HG03095 (cell line): ENCODE results near the gene SPATC1L.
"Not testable (repeated sequence)": the region's sequence is repeated elsewhere in the genome, so short reads cannot be mapped to it uniquely, and the experiment has no call there.

Source experiments
- ATAC-seq: cut with Tn5 transposase; IDR thresholded peaks from one replicate; pipeline ENCODE4 v1.9.1; 2021; ENCODE audit warnings: moderate library complexity; ENCODE audit not compliant: unreplicated experiment

The SPATC1L gene

DNA sequence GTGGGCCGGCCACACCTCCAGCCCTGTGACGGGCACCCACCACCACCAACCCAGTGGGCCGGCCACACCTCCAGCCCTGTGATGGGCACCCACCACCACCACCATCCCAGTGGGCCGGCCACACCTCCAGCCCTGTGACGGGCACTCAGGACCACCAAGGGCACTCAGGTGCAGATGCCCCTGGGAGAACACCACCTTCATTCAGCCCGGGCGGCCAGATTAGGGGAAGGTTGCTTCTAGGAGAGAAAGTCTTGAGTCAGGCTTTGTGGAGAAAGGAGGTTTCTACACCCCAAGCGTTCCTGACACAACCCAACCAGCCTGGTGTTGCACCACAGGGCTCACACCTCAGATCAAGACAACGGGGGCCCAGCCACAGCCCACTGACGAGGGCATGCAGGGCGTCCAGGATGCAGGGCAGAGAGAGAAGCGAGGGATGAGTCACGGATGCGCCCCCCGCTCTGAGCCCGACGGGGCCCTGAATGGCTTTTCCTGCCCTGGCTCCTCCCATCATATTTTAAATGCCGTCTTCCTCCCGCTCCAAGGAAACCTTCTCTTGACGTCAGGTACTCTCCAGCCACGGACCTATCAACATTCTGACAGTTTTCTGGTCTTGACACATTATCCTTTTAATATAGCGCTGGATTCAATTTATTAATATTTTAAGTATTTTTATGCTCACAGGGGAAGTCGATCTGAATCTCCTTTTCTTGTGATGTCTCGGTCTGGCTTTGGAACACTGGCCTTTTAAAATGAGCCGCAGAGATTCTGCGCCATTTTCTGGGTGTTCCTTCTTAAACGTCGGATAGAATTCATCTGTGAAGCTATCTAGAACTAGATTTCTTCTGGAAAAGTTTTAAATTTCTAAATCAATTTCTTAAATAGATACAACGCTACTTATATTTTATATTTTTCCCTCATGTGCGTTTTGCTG is 631 bp upstream of the SPATC1L start:
- peak; percentile 50 for ATAC-seq

DNA sequence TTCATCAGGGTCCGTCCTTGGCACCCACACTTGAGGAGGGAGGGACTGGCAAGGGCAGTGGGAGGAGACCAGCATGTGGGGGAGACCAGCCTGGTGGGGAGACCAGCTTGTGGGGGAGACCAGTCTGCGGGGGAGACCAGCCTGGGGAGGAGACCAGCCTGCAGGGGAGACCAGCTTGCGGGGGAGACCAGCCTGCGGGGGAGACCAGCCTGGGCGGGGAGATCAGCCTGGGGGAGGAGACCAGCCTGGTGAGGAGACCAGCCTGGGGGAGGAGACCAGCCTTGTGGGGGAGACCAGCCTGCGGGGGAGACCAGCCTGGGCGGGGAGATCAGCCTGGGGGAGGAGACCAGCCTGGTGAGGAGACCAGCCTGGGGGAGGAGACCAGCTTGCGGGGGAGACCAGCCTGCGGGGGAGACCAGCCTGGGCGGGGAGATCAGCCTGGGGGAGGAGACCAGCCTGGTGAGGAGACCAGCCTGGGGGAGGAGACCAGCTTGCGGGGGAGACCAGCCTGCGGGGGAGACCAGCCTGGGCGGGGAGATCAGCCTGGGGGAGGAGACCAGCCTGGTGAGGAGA is 836 bp downstream of the SPATC1L start:
- not testable (repeated sequence) for ATAC-seq

DNA sequence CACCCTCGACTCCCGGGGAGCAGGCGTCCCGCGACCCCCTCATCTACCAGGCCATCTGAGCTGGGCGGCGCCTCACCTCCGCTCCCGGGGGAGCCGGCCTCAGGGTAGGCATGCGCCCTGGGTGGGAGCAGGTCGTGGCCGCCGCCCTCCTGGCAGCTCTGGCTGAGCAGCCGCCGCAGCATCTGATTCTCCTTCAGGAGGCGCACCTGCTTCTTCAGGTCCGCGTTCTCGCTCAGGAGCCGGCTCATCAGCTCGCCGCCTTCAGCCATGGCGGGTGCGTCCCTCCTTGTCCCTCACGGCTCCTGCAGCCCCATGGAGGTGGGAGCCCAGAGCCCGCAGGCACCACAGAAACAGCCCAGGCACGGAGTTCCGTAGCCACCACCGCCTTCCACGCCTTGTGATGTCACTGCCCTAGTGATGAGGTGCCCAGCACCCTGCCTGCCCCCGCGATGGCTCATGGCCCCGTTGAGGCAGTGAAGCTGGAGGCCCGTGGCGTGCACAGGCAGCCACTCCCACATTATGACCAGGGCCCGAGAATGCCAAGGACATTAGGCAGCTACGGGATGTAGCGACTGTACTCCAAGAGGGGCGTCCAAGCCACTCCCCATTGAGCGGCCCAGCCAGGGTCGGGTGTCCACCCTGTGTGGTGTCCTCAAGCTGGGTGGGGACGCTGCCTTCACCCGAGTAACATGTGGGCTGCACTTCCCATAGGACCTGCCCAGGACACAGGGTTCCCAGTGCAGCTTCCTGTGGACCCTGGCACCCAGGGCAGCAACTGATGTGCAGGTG is 1.5 kb downstream of the SPATC1L start:
- no peak for ATAC-seq

DNA sequence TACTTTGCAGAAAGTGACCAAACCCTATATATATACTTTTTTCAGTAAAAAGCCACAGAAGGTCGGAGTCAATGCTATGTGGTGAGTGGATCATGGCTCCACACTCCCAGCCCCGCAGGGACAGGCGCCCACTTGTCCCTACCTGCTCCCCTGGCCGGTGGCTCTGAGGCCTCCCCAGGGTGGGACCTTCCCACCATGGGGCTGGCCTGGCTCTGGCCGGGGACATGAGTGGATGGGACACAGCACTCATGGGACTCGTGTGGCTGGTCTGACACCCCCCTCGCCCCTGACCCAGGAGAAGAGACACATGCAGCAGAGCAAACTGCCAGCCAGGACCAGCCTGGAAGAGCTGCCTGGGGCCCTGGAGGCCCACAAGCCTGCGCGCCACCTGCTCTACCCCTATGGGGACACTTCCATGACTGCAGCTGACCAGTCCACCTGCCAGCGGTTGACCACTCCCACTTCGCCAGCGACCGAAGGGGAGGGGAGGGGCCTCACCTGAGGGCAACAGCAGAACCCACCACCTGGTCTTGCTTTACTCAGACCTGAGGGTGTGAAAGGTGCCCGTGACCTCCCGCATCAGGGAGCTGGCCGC is 2.2 kb downstream of the SPATC1L start:
- ATAC-seq: no peak

DNA sequence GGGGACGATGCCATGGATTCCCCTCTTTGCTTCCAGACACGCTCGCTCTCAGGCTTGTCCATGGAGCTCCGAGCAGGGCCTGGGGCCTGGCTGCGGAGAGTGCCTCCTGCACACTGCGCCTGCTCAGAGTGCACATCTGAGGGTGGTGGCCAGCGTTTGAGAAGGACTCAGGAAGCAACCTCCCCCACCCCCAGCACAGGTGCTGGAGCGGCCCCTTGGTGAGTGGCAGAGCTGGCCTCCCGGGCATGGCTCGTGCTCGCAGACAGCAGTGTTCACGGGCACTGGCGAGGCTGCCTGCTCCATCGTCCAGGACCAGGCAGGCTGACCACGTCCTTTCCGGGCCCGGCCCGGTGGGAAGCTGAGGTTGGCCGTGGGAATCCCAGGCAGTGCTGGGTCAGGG is 2.8 kb downstream of the SPATC1L start:
- no peak for ATAC-seq

DNA sequence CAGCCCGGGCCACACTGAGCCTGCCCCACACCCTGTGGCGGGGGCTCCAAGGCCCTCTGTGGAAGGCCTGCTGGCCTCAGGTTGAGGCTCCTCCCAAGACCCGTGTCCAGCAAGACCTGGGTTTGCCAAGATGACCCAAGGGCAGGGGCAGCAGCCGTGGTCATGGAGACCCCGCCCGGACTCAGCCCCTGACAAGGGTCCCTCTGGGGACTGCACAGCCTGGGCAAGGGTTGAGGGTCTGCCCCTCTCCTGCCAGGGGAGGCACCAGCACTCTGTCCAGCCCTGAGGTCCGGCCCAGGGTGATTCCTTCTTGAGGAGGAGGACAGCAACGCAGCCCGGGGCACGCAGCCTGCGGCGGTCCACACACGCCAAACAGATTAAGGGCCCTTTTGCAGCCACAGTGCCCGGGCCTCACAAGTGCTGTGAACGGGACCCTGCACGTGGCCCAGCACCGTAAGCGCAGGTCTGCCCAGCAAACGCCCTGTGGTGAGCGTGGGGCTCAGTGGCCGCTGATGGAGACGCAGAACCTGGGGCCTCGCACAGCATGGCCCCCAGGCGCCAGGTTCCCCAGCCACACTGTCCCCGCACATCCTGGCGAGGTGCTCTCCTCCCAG is 3.4 kb downstream of the SPATC1L start:
- ATAC-seq: no peak

DNA sequence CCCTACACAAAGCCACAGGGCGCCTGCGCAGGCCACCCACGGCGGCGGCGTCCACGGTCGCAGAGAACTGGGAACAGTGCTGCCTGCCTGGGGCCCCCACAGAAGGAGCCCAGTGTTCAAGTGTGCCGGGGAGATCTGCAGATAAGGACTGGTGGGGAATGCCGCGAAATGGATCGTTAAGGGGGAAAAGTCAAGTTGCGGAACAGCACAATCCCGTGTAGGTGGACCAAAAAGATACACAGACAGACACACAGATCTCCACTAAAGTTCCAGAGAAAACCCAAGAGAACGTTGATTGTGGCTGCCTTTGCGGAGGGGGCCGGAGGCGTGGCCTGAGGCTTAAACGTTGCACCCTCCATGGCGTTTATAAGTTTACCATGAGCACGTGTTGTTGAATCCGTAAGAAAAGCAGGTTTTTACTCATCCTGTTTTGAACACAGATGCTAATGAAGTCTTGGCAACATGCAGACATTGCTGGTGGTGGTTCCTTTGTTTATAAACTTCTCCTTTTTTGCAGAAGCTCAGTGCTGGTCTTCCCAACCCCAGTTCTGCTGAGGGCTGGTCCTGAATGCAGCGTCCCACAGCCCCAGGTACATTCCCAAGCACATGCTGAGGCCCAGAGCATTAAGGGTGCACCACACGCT is 4.1 kb downstream of the SPATC1L start:
- no peak for ATAC-seq

DNA sequence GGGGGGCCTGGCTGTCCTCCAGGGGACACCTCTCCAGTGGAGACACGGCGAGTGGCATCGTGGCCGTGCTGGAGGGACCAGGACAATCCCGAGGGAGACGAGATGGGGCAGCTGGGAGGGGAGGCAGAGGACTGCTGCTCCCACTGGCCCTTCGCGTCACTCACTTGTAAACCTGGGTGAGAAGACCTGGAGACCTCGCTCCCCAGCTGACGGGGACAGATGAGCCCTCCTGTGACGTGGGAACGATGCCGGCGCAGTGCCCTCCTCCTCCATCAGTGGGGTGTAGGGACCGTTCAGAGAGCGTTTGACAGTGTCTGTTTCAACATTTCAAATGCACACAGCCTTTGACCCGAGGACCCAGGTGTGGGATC is 4.6 kb downstream of the SPATC1L start:
- ATAC-seq: no peak

DNA sequence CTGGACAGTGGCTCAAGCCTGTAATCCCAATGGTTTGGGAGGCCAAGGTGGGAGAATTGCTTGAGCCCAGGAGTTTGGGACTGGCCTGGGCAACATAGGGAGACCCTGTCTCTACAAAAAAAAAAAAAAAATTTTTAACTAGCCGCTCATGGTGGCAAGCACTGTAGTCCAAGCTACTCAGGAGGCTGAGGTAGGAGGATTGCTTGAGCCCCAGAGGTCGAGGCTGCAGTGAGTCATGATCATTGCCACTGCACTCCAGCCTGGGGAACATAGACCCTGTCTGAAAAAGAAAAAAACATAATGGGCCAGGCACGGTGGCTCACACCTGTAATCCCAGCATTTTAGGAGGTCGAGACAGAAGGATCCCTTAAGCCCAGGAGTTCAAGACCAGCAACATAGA is 5.3 kb downstream of the SPATC1L start:
- ATAC-seq: no peak

DNA sequence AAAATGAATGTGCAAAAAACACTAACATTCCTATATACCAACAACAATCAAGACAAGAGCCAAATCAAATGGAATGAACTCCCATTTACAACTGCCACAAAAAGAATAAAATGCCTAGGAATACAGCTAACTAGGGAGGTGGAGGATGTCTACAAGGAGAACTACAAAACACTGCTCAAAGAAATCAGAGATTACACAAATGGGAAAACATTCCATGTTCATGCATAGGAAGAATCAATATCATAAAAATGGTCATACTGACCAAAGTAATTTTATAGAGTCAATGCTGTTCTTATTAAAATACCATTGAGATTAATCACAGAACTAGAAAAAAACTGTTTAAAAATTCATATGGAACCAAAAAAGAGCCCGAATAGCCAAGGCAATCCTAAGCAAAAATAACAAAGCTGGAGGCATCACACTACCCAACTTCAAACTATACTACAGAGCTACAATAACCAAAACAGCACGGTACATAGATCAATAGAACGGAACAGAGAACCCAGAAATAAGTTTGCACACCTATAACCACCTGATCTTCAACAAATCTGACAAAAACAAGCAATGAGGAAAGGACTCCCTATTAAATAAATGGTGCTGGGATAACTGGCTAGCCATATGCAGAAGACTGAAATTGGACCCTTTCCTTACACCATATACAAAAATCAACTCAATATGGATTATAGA is 7.7 kb downstream of the SPATC1L start:
- ATAC-seq: not testable (repeated sequence)

DNA sequence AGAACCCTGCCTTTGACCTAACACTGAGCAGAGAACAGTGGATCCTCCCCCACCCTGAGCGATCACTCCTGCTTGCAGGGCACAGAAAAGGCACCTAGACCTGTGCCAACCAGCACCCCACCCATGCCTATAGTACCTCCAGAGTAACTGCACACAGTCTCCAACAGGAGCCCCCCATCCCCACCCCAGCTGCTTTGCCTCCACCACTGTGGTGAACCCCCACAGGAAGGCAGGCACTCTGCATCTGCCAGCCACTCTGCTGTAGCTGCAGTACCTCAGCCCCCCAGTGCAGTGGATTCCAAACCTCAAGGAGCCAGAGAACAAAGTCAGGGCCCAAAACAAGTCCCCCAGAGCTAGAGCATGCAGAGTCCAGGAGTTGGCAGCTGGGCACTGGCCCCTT is 10.7 kb downstream of the SPATC1L start:
- ATAC-seq: no peak

DNA sequence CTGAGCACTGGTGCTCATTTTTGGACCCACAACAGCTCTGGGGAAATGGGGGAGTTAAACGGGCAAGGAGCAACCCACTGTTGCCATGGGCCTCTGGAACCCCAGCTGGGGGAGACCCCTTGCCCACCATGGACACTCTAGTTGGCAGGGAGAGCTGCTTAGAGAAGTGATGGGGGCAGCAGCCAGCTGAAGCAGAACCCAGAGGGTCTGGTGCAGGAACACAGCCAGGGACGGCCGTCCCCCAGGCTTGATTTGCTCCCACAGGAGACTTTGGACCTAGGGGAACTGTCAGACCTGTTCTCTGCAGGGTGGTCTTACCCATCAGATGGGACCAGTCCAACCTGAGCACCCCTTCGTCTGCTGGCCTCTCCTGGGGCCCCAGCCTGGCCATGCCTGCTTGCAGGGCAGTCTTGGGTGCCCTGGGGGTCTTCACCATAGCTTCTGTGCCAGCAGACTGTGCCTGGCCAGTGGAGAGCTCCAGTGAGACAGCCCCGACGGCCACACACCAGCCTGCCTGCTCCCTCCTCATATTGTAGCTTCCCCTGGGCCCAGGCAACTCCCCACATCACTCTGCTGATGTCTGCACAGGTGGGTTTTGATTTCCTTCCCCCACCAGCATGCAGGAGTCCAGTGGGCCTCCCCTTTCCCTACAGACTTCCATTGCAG is 11.3 kb downstream of the SPATC1L start:
- ATAC-seq: no peak

DNA sequence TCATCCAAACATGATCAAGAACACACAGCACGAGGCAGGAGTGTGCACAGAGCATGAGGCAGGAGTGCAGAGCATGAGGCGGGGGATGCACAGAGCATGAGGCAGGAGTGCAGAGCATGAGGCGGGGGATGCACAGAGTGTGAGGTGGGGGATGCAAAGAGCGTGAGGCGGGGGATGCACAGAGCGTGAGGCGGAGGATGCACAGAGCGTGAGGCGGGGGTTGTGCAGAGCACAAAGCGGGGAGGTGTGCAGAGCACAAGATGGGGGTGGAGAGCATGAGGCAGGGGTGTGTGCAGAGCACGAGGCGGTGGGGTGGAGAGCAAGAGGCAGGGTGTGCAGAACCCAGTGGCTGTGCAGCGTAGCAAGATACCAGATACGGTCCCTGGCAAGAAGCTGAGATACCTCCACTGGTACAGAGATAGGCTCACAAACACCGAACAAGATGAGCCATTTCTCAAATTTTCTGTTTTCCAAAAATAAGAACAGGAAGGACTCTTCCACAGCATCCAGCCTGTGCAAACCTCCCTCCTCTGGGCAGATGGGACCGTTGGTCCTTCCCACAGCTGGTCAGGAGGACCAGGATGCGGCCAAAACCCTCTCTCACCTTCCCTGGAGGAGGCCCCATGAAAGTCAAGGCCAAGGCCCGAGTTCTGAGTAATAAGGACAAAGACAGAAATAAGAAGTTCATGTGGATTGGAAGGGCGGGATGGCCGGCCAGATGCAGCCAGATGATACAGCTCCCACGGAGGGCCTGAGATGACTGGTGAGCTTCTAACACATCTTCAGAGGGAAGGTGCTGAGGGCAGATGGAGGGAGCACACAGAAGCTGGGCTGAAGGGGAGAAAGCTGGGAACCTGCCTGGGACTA is 12.0 kb downstream of the SPATC1L start:
- no peak for ATAC-seq

DNA sequence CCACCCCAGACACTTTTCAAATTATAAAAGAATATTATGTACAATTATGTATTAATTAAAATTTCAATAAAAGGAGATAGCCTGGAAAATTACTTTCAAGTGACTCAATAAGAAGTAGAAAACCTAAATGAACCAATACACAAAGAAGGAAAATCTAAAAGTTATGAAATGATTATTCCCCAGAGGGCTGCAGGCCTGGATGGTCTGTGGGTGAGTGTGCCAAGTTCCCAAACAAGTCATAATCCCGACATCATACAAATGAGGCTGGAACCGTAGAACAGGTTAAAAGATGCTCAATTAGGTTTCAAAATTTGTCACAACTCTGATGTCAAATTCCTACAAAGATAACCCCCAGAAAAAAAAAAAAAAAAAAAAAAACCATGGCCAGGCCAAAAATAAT is 12.7 kb downstream of the SPATC1L start:
- ATAC-seq: no peak

DNA sequence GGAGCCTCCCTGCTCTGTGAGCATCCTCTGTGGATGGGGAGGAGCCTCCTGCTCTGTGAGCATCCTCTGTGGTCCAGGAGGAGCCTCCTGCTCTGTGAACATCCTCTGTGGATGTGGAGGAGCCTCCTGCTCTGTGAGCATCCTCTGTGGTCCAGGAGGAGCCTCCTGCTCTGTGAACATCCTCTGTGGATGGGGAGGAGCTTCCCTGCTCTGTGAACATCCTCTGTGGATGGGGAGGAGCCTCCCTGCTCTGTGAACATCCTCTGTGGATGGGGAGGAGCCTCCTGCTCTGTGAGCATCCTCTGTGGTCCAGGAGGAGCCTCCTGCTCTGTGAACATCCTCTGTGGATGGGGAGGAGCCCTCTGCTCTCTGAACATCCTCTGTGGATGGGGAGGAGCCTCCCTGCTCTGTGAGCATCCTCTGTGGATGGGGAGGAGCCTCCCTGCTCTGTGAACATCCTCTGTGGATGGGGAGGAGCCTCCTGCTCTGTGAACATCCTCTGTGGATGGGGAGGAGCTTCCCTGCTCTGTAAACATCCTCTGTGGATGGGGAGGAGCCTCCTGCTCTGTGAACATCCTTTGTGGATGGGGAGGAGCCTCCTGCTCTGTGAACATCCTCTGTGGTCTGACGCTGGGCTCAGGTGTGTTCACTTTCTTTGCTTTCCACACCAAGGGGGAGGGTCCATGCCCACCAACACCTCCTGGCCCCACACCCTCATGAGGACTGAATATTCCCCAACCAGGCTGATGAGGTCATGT is 13.6 kb downstream of the SPATC1L start:
- not testable (repeated sequence) for ATAC-seq

DNA sequence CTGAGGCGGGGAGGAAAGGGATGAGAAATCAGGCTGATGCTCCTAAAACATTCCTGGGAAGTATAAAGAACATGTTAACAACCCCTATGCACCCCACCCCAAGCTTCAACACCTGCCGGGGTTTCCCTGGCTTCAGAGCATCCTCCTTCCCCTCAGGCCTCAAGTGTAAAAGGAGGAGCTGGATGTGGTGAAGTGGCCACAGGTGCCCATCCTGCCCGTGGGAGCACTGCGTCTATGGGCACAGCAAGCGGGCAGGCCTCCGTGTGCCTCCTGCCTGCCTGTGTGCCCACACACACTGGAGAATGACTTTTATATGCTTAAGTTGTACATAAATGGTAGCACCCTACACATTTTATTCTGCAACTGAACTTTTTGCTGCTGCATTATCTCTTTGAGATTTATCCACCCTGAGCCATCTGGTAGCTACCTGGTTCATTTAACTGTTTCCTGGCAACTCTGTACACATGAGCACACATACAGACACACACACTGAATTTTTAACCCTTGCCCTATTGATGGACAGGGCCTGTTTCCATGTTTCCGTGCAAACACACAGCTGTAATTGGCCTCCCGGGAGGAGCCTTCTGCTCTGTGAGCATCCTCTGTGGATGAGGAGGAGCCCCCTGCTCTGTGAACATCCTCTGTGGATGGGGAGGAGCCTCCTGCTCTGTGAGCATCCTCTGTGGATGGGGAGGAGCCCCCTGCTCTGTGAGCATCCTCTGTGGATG is 15.4 kb downstream of the SPATC1L start:
- no peak for ATAC-seq

DNA sequence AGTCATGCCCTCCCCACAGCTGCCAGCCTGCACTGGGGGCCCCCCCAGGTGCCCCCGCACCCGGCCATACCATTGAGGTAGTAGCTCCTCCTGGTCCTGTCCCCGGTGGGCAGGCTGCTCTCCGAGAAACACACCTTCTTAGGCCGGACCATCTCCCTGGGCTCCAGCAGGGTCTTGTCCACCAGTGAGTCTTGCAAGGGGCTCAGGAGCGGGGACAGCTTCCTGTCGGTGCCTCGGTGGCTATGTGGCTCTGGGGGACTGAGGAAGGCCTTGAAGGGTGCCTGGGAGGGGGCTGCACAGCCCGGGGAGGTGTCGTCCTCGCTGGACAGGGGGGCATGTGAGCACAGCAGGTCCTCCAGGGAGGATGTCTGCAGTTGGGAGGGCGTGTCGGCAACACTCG is 16.0 kb downstream of the SPATC1L start:
- no peak for ATAC-seq
